GM23248 (cell line): ENCODE results near the gene HMCES.
"Not testable (repeated sequence)": the region's sequence is repeated elsewhere in the genome, so short reads cannot be mapped to it uniquely, and the experiment has no call there.

ENCODE experiments used
- EZH2 ChIP-seq: fragments of 200-600 bp; sonication (generic); IDR thresholded peaks from 2 replicates; pipeline ENCODE4 v1.6.1; 2018; ENCODE audit warnings: antibody characterized with exemption, mild to moderate bottlenecking; ENCODE audit not compliant: insufficient read depth, poor library complexity, severe bottlenecking
- EZH2phosphoT487 ChIP-seq: fragments of 200-600 bp; sonication (generic); IDR thresholded peaks from 2 replicates; pipeline ENCODE4 v1.6.1; 2018; ENCODE audit warnings: antibody characterized with exemption, moderate library complexity, mild to moderate bottlenecking, low read depth; ENCODE audit not compliant: insufficient read depth

GRCh38 chr3:129264994-129265393 is 13.7 kb upstream of the HMCES start:
- TF ChIP-seq EZH2, EZH2phosphoT487: not testable (repeated sequence)
